Cardiac muscle cell (in vitro differentiated cells and primary cell): ENCODE data around the gene ZFPM1. TPM values are rescaled to one million over a fixed set of nuclear protein-coding genes. Genes with fewer than 3 reads are reported as not detected.

Source experiments
- DNase-seq, 2 donors: peaks; one replicate each; pipeline versions ENCODE4 v3.0.0 to v3.0.0-alpha.2; 2010 to 2017; ENCODE audit warnings: low read depth in 1 of 2, low spot score in 1 of 2
- H3K27ac ChIP-seq: fragments of 200-600 bp; sonication (generic); 2 replicates; pipeline ENCODE4 v1.5.1; 2016
- H3K27me3 ChIP-seq: fragments of 200-600 bp; sonication (generic); 2 replicates; pipeline ENCODE4 v1.6.0; 2016; ENCODE audit warnings: control low read depth
- H3K36me3 ChIP-seq: fragments of 200-600 bp; sonication (generic); 2 replicates; pipeline ENCODE4 v1.5.1; 2016; ENCODE audit warnings: control low read depth
- H3K4me1 ChIP-seq: fragments of 200-600 bp; sonication (generic); 2 replicates; pipeline ENCODE4 v1.8.1; 2017; ENCODE audit warnings: low read depth, mild to moderate bottlenecking, mixed run types
- H3K4me3 ChIP-seq: fragments of 200-600 bp; sonication (generic); 2 replicates; pipeline ENCODE4 v1.5.1; 2016; ENCODE audit warnings: mild to moderate bottlenecking
- H3K9me3 ChIP-seq: fragments of 200-600 bp; sonication (generic); 2 replicates; pipeline ENCODE4 v1.5.1; 2017; ENCODE audit warnings: low read depth, mild to moderate bottlenecking, control low read depth
- CTCF ChIP-seq: IDR thresholded peaks from 2 replicates; pipeline ENCODE4 v1.5.1; 2012; ENCODE audit warnings: low read depth, mild to moderate bottlenecking, low read length
- polyA plus RNA-seq: library from polyadenylated mRNA; unstranded; fragments of >200 nt; fragmentation: Nextera tagmentation; extraction: Ambion mirVana; gene quantifications from 2 replicates; pipeline ENCODE4 v1.2.1, GENCODE V29; 2016
- total RNA-seq: library from RNA; depleted of rRNA; stranded (reverse); fragments of >200 nt; gene quantifications from 2 replicates; pipeline ENCODE4 v1.2.3, GENCODE V29; 2016

The ZFPM1 gene
- total RNA-seq (9.4 and 11.9 TPM in 2 replicates), polyA plus RNA-seq (7.6 and 8.3 TPM in 2 replicates)

DNA sequence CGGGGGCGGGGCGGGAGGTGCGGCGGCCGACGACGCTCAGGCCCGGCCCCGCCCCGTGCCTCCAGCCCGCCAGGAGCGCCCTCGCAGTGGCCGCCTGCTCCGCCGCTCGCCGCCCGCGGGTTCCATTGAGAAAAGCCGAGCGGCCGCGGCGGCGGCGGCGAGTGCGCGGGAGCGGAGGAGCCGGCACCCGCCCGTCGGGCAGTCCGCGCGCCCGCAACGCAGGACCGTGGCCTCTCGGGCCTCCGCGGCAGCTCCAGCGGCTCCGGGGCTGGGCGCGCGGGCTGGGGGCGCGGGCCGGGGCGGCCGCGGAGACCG lies at the start of gene ZFPM1:
TSS of gene ZFPM1 (plus strand) at position 64 of the 315 bp plus-strand sequence. CDS start 359 bp downstream, outside the sequence.
- TF ChIP-seq CTCF = no peak
- Histone ChIP-seq H3K4me3 (peak within 1 kb of the TSS; percentile 82), H3K27ac (peak within 1 kb of the TSS; percentile 82), H3K36me3 (no peaks in the 10 kb centered on the region), H3K27me3 (no peaks in the 10 kb centered on the region), H3K4me1 (peaks cover 4% of the 10 kb centered on the region), H3K9me3 (no peaks in the 10 kb centered on the region)
- DNase-seq = peak in 1 of 2 donors; percentile 98

DNA sequence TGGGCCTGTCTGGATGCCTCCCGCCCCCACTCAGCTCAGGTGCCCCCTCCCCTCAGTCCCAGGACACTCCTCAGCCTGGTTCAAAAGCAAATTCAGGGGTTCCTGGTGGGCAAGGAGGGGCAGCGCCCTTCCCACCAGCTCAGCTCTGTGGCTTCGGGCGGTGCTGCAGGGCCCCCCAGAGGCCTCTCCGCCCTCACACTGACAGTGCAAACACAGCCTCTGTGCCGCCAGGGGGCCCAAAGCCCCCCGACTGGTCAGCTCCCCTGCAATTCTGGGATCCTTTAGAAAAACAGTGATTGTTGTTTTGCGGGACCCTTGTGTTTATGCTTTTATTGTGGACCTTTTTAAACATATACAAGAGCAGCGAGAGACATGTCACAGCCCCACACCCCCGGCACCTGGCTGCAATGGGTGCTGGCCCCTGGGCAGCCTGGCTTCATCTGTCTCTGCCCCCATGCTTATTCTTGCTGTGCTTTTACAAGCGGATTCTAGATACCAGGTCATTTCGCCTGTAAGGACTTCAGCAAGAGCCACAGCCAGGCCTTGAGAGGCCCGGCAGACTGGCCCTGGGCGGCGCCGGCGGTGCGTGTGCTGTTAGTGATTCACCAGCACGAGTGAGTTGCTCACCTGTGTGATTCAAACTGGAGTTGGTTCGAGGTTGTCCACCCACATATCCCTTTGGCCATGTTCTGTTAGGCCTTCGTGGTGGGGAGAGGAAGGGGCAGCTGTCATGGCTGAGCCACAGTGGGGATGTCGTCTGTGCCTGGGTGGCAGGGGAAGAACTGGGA lies 49.1 kb upstream of the ZFPM1 start:
- H3K27ac ChIP-seq = no peak overlapping the region
- no peak for DNase-seq
- TF ChIP-seq CTCF = no peak

GRCh38 chr16:88404769-88405168 lies 48.3 kb upstream of the ZFPM1 start:
- Histone ChIP-seq H3K27me3 (no peaks in the 10 kb centered on the region), H3K27ac (no peak overlapping the region), H3K4me3 (no peak overlapping the region), H3K36me3 (no peaks in the 10 kb centered on the region), H3K4me1 (no peaks in the 10 kb centered on the region), H3K9me3 (no peaks in the 10 kb centered on the region)
- TF ChIP-seq CTCF = no peak
- DNase-seq = no peak

More for the DNA sequence above, 49.1 kb upstream of the ZFPM1 start:
- no peaks in the 10 kb centered on the region for H3K36me3 ChIP-seq
- no peaks in the 10 kb centered on the region for H3K4me1 ChIP-seq
- H3K27me3 ChIP-seq = no peaks in the 10 kb centered on the region
- H3K9me3 ChIP-seq = no peaks in the 10 kb centered on the region
- no peak overlapping the region for H3K4me3 ChIP-seq

- no peak for TF ChIP-seq CTCF
- DNase-seq = peak in 1 of 2 donors; percentile 75
- H3K9me3 ChIP-seq = no peaks in the 10 kb centered on the region
- H3K4me3 ChIP-seq = no peak overlapping the region
- no peak overlapping the region for H3K27ac ChIP-seq
- H3K4me1 ChIP-seq = no peaks in the 10 kb centered on the region
- H3K27me3 ChIP-seq = no peaks in the 10 kb centered on the region
- no peaks in the 10 kb centered on the region for H3K36me3 ChIP-seq
Observed at GRCh38 chr16:88405216-88406060, 47.6 kb upstream of the ZFPM1 start.

DNA sequence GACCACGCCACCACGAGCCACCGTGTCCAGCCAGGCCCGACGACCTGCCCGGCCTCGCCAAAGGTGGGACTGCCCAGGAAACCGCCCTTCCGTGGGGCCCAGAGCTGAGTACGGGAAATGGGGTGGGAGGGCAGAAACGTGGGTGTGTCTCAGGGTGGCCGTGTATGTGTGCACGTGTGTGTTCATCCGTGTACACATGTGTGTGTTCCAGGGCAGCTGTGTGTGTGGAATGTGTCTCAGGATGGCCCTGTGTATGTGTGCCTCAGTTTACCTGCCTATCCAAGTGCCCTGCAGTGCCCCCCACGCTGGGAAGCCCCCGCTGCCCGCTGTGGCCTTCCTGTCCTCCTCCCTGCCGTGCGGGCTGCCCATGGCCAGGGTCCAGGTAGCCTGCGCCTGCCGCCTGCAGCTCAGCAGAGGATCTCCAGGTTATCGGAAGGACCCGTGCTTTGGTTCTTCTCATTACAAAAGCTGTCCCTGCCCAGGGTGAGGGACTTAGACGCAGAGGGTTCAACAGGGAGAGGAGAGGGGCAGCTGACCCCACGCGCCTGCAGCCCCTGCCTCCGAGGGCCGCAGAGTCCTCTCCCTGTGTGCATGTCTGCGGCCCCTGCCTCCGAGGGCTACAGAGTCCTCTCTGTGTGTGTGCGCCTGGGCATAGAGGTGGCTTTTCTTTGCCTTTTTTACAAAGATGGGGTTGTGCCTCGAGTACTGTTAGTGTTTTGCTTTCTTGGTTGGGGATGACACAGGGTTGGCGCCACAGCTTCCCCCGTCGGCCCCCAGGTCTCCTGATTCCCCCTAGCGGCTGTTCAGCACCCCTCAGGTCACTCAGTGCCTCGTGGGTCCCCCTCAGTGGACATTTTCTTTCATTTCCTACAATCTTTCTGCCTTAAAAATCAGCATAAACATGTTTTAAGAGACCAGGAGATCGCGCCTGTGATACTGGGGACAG lies 46.7 kb upstream of the ZFPM1 start:
- no peaks in the 10 kb centered on the region for H3K36me3 ChIP-seq
- no peaks in the 10 kb centered on the region for H3K9me3 ChIP-seq
- no peak overlapping the region for H3K27ac ChIP-seq
- no peak overlapping the region for H3K4me3 ChIP-seq
- H3K4me1 ChIP-seq = no peaks in the 10 kb centered on the region
- DNase-seq = no peak
- TF ChIP-seq CTCF = peak; percentile 4
- H3K27me3 ChIP-seq = no peaks in the 10 kb centered on the region
